Activated naive CD4-positive, alpha-beta T cell treated with anti-CD3 and anti-CD28 coated beads, Interleukin-2, amount 50 U/mL, for 16 hours (primary cell): Measurements from ENCODE around the gene ZBTB16.

Source experiments
- DNase-seq: peaks from one replicate; pipeline ENCODE4 v3.0.0-alpha.2; 2020

Gene ZBTB16

GRCh38 chr11:114218508-114218907, 159.0 kb downstream of the ZBTB16 start:
- no peak for DNase-seq

- no peak for DNase-seq
Observed at GRCh38 chr11:114219559-114220349, 160.2 kb downstream of the ZBTB16 start.

- no peak for DNase-seq
Observed at GRCh38 chr11:114221037-114221436, 161.5 kb downstream of the ZBTB16 start.

- no peak for DNase-seq
Observed at GRCh38 chr11:114225661-114226060, 166.2 kb downstream of the ZBTB16 start.

- no peak for DNase-seq
Observed at GRCh38 chr11:114226356-114226755, 166.8 kb downstream of the ZBTB16 start.

GRCh38 chr11:114228435-114229411, 169.2 kb downstream of the ZBTB16 start:
- DNase-seq, result no peak

GRCh38 chr11:114230031-114230704, 170.7 kb downstream of the ZBTB16 start:
- DNase-seq, result no peak

- no peak for DNase-seq
Observed at GRCh38 chr11:114232400-114233059, 173.0 kb downstream of the ZBTB16 start.

GRCh38 chr11:114233755-114234154, 174.2 kb downstream of the ZBTB16 start:
- DNase-seq, result no peak

GRCh38 chr11:114236829-114237228, 177.3 kb downstream of the ZBTB16 start:
- DNase-seq, result no peak

GRCh38 chr11:114237321-114238280, 178.1 kb downstream of the ZBTB16 start:
- DNase-seq, result no peak

GRCh38 chr11:114239753-114240161, 180.2 kb downstream of the ZBTB16 start:
- DNase-seq, result no peak

- no peak for DNase-seq
Observed at GRCh38 chr11:114242032-114242431, 182.5 kb downstream of the ZBTB16 start.

- no peak for DNase-seq
Observed at GRCh38 chr11:114243461-114244372, 184.2 kb downstream of the ZBTB16 start.

GRCh38 chr11:114244726-114245394, 185.3 kb downstream of the ZBTB16 start:
- no peak for DNase-seq

GRCh38 chr11:114246321-114247069, 187.0 kb downstream of the ZBTB16 start:
- no peak for DNase-seq

GRCh38 chr11:114247070-114247789, 187.7 kb downstream of the ZBTB16 start:
- DNase-seq, result no peak

- DNase-seq, result no peak
Observed at GRCh38 chr11:114250180-114250579, 190.7 kb downstream of the ZBTB16 start.
